GM21528 (cell line): ENCODE measurements around the gene MRGPRF.
"Not testable (repeated sequence)": the region's sequence is repeated elsewhere in the genome, so short reads cannot be mapped to it uniquely, and the experiment has no call there.

Experiments used
- ATAC-seq: cut with Tn5 transposase; IDR thresholded peaks from one replicate; pipeline ENCODE4 v1.9.1; 2021; ENCODE audit warnings: mild to moderate bottlenecking, moderate library complexity; ENCODE audit not compliant: unreplicated experiment, low FRiP score

Gene MRGPRF

DNA sequence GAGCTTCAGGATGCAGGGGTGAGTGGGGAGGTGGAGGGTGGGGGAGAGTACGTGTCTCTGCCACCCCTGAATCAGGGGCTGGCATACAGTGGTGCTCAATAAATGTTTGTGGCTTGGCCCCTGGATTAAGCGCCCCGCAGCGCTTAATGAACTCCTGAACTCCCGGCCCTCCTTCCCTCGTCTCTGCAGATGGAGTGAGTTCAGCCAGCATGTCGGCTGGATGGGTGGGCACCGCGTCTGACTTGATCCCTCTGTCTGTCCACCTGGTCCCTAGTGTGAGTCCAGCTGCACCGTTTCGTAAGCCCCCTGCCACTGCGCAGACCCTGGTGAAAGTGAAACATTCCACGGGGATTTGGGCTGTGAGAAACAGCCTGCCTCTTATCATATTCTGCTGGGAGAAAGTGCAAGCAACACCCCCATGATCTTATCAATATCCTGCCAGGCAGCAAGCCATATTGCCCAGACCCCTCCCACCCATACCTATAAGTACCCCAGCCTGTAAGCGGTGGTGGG lies 20.2 kb downstream of the MRGPRF start:
- ATAC-seq, result no peak

DNA sequence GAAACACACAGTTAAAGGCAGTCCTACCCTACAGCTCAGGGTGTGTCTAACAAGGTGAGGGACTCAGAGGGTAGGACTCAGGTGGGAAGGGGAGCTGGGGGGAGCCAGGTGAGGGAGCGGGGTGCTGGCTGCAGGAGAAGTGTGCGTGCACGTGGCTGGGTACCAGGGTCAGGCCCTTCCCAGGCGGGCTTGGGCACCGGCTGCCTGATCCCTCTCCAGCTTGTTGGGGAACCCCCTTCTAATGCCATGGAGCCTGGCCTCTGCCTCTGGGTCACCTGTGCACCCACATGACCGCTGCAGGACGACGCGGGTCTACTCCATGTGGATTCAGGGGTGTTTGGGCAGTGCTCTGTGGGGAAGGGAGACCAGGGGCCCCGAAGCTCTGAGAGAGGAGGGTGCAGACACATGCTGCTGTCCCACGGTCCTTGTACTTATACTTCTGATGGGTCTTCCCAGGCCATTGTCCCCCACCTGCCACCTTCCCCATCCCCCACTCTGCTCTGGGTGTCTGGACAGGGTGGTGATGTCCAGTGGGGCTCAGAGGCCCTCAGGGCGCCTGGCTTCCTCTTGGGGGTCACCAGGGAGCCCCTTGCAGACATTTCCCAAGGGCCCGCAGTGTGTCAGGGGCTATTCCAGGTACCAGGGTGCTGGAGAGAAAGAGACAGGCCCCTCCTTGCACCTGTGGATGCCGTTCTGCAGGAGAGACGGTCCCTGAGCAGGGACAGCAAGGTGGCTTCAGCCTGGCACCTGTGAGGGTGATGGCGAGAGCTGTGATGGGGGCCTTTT lies 21.9 kb downstream of the MRGPRF start:
- ATAC-seq, result no peak

DNA sequence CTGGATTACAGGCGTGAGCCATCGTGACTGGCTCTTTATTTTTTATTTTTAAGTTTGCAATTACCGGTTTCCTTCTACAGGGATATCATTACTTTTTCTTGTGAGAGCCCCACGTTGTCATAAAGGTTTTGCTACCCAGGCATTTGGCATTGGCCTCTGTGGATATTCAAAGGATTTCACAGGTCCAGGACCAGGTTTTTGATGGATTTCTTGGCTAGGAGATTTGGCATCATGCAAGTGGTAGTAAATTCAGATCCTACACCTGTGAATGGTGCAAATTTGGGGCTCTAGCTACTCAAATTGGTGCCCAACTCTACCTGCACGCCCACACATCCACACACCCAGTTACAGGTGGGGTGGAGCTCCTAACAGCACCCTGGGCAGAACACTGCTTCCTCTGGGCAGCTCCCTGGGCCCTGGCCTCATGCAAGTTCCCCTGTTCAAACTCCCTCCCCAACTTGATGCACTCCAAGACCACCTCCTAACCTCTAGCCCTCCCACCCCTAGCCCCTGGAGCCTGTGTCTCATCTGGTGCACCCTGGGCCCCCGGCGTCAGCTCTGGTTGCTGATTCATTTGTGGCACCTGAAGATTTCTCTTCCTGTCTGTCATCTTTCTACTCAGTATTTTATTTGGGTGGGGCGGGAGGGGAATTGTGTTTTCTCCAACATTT lies 23.0 kb downstream of the MRGPRF start:
- no peak for ATAC-seq

DNA sequence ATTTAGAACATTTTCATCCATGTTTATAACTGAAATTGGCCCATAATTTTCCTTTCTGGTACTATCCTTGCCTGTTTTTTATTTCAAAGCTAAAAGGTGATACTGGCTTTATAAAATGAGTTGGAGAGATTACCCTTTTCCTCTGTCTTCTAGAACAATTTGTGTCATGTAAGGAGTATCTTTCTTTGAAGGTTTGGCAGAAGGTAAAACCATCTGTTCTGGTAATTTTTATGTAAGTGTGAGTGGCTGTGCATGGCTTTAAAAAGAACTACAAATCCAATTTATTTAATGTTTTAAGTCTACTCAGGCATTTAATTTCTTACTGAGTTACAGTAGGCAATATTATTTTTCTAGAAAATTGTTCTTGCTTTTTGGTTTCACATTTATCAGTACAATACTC lies 24.6 kb downstream of the MRGPRF start:
- no peak for ATAC-seq

DNA sequence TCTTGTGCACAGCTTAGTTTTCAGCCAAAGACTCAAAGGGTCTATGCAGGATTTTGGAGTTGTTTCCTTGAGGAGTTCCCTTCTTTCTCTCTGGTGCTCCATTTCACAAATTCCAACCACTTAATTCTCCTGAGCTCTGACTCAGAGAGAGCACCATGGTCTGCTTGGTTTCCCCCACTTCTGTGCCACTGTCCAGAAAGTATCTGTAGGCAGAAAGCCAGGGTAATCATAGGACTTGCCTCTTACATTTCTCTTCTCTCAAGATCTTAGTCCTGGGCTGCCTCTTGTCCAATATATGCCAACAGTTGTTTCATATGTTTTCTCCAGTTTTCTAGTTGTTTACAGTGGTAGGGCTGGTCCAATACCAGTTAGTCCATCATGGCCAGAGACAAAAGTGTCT lies 25.8 kb downstream of the MRGPRF start:
- ATAC-seq, result no peak

DNA sequence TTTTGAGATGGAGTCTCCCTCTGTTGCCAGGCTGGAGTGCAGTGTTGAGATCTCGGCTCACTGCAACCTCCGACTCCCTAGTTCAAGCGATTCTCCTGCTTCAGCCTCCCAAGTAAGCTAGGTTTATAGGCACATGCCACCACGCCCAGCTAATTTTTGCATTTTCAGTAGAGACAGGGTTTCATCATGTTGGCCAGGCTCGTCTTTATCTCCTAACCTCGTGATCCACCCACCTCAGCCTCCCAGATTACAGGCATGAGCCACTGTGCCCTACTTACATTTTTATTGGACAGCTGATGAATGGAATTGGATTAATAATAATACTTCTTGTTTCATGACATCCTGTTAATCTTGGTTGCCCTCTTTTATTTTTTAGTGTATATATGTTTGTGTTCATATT lies 29.2 kb downstream of the MRGPRF start:
- ATAC-seq, result no peak

DNA sequence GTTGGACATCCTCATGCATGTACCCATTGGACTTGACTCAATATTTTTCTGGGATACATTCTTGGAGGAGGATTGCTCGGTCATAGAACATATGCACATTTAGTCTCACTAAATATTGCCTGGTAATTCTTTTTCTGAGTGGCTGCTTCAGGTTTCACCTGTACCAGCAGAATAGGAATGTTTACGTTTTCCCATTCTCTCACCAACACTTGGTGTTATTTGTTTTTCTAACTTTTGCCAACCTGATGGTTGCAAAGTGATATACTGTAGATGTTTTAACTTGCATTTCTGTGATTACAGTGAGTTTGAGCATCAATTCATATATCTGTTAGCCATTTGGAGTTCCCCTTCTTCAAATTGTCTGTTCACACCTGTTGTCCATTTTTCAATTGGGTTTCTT lies 30.9 kb downstream of the MRGPRF start:
- no peak for ATAC-seq

DNA sequence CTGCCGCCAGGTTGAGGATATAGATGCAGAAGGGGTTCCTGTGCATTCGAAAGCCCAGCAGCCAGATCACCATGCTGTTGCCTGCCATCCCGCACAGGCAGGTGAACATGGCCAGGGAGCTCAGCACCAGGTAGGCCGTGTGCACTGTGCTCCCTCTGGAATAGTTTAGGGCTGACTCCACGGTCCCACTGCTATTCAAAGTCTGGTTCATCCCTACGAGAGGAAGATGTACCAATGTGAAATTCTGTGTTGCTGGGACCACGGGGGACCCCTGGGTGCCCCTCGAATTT lies 32.3 kb downstream of the MRGPRF start, which contains the start of gene MRGPRD:
Gene MRGPRD (minus strand): TSS at position 211 of the 290 bp plus-strand sequence. CDS start 0 bp downstream, at position 211.
- no peak for ATAC-seq

DNA sequence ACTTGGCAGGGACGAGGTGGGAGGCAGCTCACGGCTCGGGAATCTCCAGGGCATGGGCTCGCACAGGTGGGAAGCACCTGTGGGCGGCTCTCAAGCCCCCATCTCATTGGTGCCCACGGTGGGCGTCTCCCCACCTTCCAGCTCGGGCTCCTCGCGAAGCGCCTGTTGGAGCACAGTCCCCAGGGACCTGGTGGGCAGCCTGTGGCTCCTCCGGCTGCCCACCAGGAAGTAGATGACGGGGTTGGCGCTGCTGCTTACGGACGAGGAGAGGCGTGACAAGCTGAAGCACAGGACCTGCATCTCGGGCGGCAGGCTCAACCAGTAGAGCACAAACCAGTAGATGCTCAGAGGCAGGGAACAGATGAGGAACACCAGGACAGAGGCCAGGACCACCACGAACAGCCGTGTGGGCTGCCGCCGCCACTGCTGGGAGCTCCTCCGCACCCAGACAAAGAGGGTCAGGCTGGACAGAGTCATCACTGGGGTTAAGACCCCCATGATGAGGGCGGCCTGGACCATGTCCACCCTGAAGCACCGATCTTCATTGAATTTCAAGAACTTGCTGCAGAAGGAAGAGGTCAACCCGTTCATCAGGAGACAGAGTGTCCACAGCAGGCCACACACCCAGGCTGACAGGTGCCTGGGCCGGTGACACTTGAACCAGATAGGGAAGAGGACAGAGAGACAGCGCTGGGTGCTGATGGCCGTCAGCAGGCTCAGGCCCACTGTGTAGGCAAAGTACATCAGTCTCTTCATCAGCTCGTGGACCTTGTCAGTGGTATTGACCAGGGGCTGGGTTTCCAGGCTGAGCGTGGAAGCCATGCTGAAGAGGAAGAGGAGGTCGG lies 32.9 kb downstream of the MRGPRF start:
- no peak for ATAC-seq

DNA sequence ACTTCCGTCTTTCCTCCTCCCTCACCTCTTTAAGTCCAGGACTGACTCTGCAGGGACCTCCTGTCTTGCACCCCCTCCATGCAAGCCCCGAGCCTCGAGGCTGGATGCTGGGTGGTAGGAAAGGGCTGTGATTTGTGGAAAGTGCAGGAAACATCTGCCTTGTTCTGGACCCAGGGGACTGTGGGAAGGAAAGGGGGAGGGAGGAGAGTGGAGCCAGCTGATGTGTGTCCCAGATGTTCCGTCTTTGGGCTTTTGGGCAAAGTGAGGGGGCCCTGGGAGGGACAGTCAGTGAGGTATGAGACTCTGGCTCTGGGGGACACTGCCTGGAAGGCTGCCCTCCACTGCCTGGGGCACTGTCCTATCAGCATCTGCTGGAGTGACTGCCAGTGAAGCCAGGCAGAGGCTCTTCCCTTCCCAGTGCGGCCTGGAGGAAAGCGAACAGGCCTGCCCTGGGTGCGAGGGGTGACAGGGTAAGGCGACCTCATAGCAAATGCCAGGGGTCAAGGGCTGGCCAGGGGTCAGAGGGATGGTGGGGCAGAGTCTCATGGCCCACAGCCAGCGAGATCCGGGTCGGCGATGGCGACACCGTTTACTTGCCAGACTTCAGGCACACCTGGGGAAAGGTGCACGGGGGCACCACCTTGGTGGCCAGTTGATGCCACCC lies 34.0 kb downstream of the MRGPRF start:
- no peak for ATAC-seq

DNA sequence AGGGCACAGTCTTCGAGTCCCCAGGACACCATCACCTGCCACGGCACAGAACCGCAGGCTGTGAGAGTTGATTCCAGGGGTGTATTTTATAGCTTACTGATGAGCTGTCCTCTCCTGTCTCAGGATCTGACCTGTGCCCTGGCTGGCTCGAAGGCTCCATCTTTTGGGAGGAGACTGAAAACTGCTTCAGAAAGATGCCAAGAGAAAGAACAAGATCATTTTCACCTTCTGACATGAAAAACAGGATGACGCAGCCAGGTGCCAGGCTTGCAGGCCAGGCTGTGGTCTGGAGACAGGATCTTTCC lies 34.5 kb downstream of the MRGPRF start:
- ATAC-seq, result no peak

DNA sequence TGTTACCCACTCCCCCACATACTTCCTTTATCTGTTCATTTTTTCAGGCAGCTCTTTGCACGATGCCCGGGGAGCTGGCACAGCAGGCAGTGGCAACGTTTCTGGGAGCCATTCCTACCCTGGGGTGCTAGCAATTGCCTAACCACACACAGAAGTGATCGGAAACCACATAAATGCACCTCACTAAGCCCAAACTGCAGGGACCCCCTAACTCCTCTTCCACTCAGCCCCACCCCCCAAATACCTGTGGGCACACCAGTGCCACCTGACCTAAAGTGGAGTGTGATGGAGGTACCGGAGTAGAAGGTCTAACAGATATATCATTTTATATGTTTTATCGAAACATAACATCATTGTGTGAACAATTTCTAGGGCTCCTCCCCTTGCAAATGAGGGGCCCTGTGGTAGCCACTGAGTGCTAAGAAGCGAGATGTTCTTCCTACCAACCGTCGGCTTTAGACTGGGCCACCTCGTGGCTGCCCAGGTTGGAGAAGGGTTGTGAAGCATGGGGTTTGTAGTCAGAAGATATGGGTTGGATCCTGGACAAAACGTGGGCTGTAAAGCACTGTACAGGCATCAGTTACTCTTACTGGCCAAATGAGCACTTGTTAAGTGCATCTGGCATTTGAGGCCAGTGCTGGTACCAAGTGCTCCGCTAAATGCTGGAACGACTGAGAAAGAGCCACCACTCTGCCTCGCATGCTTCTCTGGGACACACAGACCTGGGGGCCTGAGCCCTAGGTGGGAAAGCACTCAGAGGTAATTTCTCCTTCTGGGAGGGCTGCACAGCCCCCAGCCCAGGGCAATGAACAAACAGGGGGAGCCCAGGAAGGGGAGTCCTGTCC lies 35.0 kb downstream of the MRGPRF start:
- ATAC-seq, result no peak

DNA sequence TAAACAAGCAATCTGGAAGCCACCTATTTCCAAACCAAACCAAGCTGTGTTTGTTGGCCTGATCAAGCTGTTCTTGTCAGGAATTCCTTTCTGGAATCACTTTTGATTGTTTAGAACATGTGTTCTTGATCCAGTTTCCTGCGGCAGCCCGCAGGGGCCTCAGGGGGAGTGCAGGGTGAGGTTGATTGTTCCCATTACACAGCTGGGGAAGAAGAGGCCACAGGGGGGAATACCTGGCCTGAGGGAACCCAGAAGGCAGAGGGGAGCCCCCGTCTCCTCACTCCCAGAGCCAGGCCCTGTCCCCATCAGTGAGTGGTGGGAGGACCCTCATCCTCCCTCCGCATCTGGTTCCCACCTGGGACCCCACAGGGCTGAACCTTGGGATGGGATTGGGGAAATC lies 36.5 kb downstream of the MRGPRF start:
- ATAC-seq, result no peak

DNA sequence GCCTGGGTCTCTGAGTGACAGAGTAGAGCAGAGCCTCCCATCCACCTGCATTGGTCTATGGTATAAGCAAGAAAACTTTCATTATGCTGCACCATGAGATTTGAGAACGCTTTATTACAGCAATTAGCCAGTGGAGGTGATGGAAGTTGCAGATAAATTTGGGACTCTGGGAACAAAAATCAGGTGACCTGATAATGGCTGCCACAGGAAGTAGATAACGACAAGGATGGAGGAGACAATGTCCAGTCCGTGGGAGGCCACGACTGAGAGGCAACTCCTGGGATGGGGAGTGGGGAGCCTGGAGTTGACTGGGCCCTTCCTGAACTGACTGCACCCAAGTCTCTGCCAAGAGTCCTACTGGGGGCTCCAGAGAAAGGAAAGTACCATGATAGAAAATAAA lies 37.0 kb downstream of the MRGPRF start:
- no peak for ATAC-seq

DNA sequence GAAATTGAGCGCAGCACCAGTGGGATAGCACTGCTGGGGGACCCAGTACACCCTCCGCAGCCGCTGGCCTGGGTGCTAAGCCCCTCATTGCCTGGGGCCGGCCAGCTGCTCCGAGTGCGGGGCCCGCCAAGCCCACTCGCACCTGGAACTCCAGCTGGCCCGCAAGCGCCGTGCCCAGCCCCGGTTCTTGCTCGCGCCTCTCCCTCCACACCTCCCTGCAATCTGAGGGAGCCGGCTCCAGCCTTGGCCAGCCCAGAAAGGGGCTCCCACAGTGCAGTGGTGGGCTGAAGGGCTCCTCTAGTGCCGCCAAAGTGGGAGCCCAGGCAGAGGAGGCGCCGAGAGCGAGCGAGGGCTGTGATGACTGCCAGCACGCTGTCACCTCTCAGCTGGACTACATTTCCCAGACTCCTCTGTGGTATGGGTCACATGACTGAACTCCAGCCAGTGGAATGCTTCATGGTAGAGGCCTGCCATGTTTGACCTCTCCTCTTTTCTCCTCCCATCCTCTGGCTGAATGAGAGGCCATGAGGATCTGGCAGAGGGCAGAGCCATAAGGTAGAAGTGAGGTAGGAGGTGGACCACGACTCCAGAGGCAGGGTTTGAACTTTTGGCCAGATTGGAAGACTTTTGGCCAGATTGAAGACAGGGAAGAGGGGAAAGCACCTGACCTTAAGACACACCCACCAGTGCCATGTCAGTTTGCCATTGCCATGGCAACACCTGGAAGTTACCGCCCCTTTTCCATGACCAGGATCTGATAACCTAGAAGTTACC lies 38.4 kb downstream of the MRGPRF start:
- ATAC-seq, result no peak

DNA sequence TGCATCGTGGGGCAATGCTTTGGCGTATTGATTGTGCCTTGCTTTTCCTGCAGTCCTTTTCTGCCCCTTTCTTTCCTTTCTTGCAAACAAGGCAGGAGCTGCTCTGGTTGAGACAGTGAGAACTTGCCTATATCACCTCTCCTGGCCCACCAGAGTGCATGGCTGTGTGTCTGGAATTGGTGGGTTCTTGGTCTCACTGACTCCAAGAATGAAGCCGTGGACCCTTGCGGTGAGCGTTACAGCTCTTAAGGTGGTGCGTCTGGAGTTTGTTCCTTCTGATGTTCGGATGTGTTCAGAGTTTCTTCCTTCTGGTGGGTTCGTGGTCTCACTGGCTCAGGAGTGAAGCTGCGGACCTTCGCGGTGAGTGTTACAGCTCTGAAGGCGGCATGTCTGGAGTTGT lies 39.3 kb downstream of the MRGPRF start:
- ATAC-seq, result not testable (repeated sequence)

DNA sequence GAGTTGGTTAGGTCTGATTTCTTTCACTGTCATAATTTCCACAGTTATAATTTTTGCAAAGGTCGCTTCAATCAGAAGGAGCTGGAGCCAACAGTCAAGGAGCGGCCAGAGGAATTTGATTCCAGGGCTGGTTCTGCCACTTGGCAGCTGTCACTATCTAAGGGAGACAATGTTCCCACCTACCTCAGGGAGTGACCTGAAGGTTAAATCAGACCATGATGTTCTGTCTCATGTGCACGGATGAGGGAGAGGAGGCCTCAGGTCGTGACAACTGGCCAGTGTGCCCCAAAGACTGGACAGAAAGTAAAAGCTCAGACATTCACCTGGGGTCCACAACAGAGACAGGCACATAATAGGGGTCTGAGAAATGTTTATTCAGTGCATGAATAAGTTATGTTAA lies 39.8 kb downstream of the MRGPRF start:
- ATAC-seq, result no peak

DNA sequence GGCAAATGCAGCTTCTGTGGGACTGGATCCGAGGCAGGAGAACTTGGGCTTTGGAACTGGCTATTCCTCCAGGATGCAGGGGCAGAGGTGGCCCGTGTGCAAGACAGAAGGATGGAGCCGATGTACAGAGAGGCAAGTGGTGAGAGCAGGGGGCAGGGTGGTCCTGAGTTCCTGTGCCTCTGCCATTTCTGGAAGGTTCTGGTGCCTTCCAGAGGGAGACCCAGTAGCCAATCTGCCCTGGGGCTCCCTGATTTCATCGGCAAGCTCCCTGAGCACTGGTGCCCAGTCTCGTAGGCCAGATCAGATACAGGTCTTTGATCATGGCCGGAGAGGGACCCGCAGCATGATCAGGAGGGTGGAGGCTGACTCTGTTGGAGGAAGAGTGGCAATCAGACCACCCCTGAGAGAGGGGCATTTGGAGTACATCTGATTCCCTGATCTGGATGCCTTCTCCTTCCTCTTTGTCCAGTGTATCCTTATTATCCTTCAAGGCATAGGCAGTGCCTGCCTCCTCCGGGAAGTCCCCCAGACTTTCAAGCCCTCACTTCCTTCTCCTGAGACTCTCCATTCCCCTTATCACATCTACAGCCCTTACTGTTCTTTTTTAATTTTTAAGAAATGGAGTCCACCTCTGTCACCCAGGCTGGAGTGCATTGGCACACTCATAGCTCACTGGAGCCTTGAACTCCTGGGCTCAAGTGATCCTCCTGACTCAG lies 42.0 kb downstream of the MRGPRF start:
- ATAC-seq, result no peak

DNA sequence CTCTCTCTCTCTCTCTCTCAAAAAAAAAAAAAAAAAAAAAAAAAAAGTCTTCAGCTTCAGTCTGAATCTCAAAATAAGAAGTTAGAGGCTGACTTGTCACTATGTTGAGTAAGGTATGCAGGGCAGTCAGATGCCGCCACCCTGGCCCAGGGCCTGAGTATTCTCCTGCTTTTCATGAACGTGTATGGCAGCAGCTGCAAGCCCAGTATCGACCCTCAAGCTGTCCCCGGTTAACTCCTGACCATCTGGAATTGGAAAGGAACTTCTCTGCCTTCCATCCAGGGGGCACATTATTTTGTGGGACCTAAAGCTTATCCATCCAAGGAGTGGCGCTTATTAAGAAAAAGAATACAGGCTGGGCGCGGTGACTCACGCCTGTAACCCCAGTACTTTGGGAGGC lies 43.7 kb downstream of the MRGPRF start:
- no peak for ATAC-seq
